Rectal smooth muscle tissue (tissue), 1 donor: ENCODE data around the gene NAV3.

Experiments
- H3K27ac ChIP-seq: one replicate; pipeline ENCODE4 v1.7.0; 2013; ENCODE audit warnings: low read depth, low read length, inconsistent platforms
- H3K27me3 ChIP-seq: one replicate; pipeline ENCODE4 v1.7.0; 2013; ENCODE audit warnings: low read length; ENCODE audit not compliant: control insufficient read depth, insufficient read depth
- H3K36me3 ChIP-seq: one replicate; pipeline ENCODE4 v1.7.0; 2013; ENCODE audit warnings: low read length; ENCODE audit not compliant: control insufficient read depth, insufficient read depth
- H3K4me1 ChIP-seq: one replicate; pipeline ENCODE4 v1.7.0; 2013; ENCODE audit warnings: low read length; ENCODE audit not compliant: control insufficient read depth, insufficient read depth
- H3K4me3 ChIP-seq: one replicate; pipeline ENCODE4 v1.7.0; 2013; ENCODE audit warnings: low read length
- H3K9ac ChIP-seq: one replicate; pipeline ENCODE4 v1.7.0; 2013; ENCODE audit warnings: low read length

The NAV3 gene

GRCh38 chr12:78176643-78177042, 345.9 kb downstream of the NAV3 start:
- Histone ChIP-seq H3K27me3 (no peaks in the 10 kb centered on the region), H3K27ac (no peak overlapping the region), H3K4me1 (no peaks in the 10 kb centered on the region), H3K4me3 (no peak overlapping the region), H3K36me3 (no peaks in the 10 kb centered on the region), H3K9ac (no peak overlapping the region)

GRCh38 chr12:78177298-78177697, 346.6 kb downstream of the NAV3 start:
- Histone ChIP-seq H3K9ac (no peak overlapping the region), H3K27me3 (no peaks in the 10 kb centered on the region), H3K36me3 (no peaks in the 10 kb centered on the region), H3K4me1 (no peaks in the 10 kb centered on the region), H3K4me3 (no peak overlapping the region), H3K27ac (no peak overlapping the region)

GRCh38 chr12:78179346-78179745, 348.7 kb downstream of the NAV3 start:
- no peaks in the 10 kb centered on the region for H3K36me3 ChIP-seq

GRCh38 chr12:78181544-78182162, 351.0 kb downstream of the NAV3 start:
- H3K27ac ChIP-seq, result no peak overlapping the region
- no peaks in the 10 kb centered on the region for H3K4me1 ChIP-seq
- no peak overlapping the region for H3K9ac ChIP-seq
- H3K27me3 ChIP-seq, result no peaks in the 10 kb centered on the region
- no peak overlapping the region for H3K4me3 ChIP-seq
- no peaks in the 10 kb centered on the region for H3K36me3 ChIP-seq

More at GRCh38 chr12:78179346-78179745, 348.7 kb downstream of the NAV3 start:
- Histone ChIP-seq H3K9ac (no peak overlapping the region), H3K27ac (no peak overlapping the region), H3K4me3 (no peak overlapping the region), H3K27me3 (no peaks in the 10 kb centered on the region), H3K4me1 (no peaks in the 10 kb centered on the region)

GRCh38 chr12:78183824-78184223, 353.1 kb downstream of the NAV3 start:
- Histone ChIP-seq H3K9ac (no peak overlapping the region), H3K4me3 (no peak overlapping the region), H3K27me3 (no peaks in the 10 kb centered on the region), H3K27ac (no peak overlapping the region), H3K36me3 (no peaks in the 10 kb centered on the region), H3K4me1 (no peaks in the 10 kb centered on the region)

GRCh38 chr12:78185109-78185508, 354.4 kb downstream of the NAV3 start:
- Histone ChIP-seq H3K4me3 (no peak overlapping the region), H3K9ac (no peak overlapping the region), H3K27ac (no peak overlapping the region), H3K4me1 (no peaks in the 10 kb centered on the region), H3K36me3 (no peaks in the 10 kb centered on the region), H3K27me3 (no peaks in the 10 kb centered on the region)

GRCh38 chr12:78185651-78186050, 355.0 kb downstream of the NAV3 start:
- Histone ChIP-seq H3K4me1 (no peaks in the 10 kb centered on the region), H3K27me3 (no peaks in the 10 kb centered on the region), H3K9ac (no peak overlapping the region), H3K4me3 (no peak overlapping the region), H3K27ac (no peak overlapping the region), H3K36me3 (no peaks in the 10 kb centered on the region)

GRCh38 chr12:78186670-78187069, 356.0 kb downstream of the NAV3 start:
- Histone ChIP-seq H3K4me3 (no peak overlapping the region), H3K9ac (no peak overlapping the region), H3K4me1 (no peaks in the 10 kb centered on the region), H3K27ac (no peak overlapping the region), H3K36me3 (no peaks in the 10 kb centered on the region), H3K27me3 (no peaks in the 10 kb centered on the region)

- Histone ChIP-seq H3K4me3 (no peak overlapping the region), H3K4me1 (no peaks in the 10 kb centered on the region), H3K27ac (no peak overlapping the region), H3K36me3 (no peaks in the 10 kb centered on the region), H3K27me3 (no peaks in the 10 kb centered on the region), H3K9ac (no peak overlapping the region)
Measured at GRCh38 chr12:78187741-78188140, 357.0 kb downstream of the NAV3 start.

- H3K4me1 ChIP-seq, result no peaks in the 10 kb centered on the region
- H3K36me3 ChIP-seq, result no peaks in the 10 kb centered on the region
- no peak overlapping the region for H3K9ac ChIP-seq
- H3K4me3 ChIP-seq, result no peak overlapping the region
- no peak overlapping the region for H3K27ac ChIP-seq
- H3K27me3 ChIP-seq, result no peaks in the 10 kb centered on the region
Measured at GRCh38 chr12:78189656-78190055, 359.0 kb downstream of the NAV3 start.

GRCh38 chr12:78191611-78192010, 360.9 kb downstream of the NAV3 start:
- Histone ChIP-seq H3K27me3 (no peaks in the 10 kb centered on the region), H3K4me1 (no peaks in the 10 kb centered on the region), H3K9ac (no peak overlapping the region), H3K36me3 (no peaks in the 10 kb centered on the region), H3K4me3 (no peak overlapping the region), H3K27ac (no peak overlapping the region)

GRCh38 chr12:78192979-78193378, 362.3 kb downstream of the NAV3 start:
- no peak overlapping the region for H3K27ac ChIP-seq
- no peaks in the 10 kb centered on the region for H3K4me1 ChIP-seq
- H3K27me3 ChIP-seq, result no peaks in the 10 kb centered on the region
- H3K9ac ChIP-seq, result no peak overlapping the region
- H3K4me3 ChIP-seq, result no peak overlapping the region
- H3K36me3 ChIP-seq, result no peaks in the 10 kb centered on the region

- Histone ChIP-seq H3K27me3 (no peaks in the 10 kb centered on the region), H3K4me3 (no peak overlapping the region), H3K9ac (no peak overlapping the region), H3K27ac (no peak overlapping the region), H3K4me1 (no peaks in the 10 kb centered on the region), H3K36me3 (no peaks in the 10 kb centered on the region)
Measured at GRCh38 chr12:78194448-78194847, 363.8 kb downstream of the NAV3 start.
